Measurements from ENCODE around the gene TMEM144.

- TF ChIP-seq, protein P1, sequence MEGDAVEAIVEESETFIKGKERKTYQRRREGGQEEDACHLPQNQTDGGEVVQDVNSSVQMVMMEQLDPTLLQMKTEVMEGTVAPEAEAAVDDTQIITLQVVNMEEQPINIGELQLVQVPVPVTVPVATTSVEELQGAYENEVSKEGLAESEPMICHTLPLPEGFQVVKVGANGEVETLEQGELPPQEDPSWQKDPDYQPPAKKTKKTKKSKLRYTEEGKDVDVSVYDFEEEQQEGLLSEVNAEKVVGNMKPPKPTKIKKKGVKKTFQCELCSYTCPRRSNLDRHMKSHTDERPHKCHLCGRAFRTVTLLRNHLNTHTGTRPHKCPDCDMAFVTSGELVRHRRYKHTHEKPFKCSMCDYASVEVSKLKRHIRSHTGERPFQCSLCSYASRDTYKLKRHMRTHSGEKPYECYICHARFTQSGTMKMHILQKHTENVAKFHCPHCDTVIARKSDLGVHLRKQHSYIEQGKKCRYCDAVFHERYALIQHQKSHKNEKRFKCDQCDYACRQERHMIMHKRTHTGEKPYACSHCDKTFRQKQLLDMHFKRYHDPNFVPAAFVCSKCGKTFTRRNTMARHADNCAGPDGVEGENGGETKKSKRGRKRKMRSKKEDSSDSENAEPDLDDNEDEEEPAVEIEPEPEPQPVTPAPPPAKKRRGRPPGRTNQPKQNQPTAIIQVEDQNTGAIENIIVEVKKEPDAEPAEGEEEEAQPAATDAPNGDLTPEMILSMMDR (IDR thresholded peaks at IDR 0.05) = no peak
- TF ChIP-seq POLR2AphosphoS5 (IDR thresholded peaks at IDR 0.05; ENCODE audit: low read depth, low read length) = no peak
- TF ChIP-seq SIN3A (IDR thresholded peaks at IDR 0.05; ENCODE audit: borderline replicate concordance, insufficient read depth, low read depth, low read length) = no peak
- TF ChIP-seq REST (IDR thresholded peaks at IDR 0.05; ENCODE audit: insufficient read depth in 1 of 2, low read depth in 2 of 2, low read length in 1 of 2) = no peak
Measured at GRCh38 chr4:158295053-158295452, 84.8 kb downstream of the TMEM144 start.
